ENCODE results near the gene BORCS6. TPM values are rescaled to one million over a fixed set of nuclear protein-coding genes. Genes with fewer than 3 reads are reported as not detected.
A peak's percentile ranks its signal among the peaks of the same experiment; 100 is the strongest.

BORCS6 gene
- total RNA-seq (2022) = 3.7 and 3.9 TPM in 2 replicates
- percentile 31 among the genes with signal in this experiment for Bru-seq, nascent RNA
- percentile 34 among the genes with signal in this experiment for BruChase-seq, experiment 1, labeled RNA remaining after a 6-hour chase
- BruChase-seq, experiment 2, labeled RNA remaining after a 2-hour chase = percentile 47 among the genes with signal in this experiment
- long read RNA-seq, transcript BORCS6-201 (1 exons, 2,575 nt) = major isoform, 8 of 8 reads
- long read RNA-seq, partial matches to known transcripts = 0 of 8 reads
- long read RNA-seq, other reads (novel, unspliced or antisense) = 0 of 8 reads

GRCh38 chr17:8189711-8190477 is at the start of gene BORCS6:
TSS of gene BORCS6 (minus strand) at chr17:8190180. CDS start at chr17:8190140, 40 bp downstream.
- Mint-ChIP-seq H3K4me3 (ENCODE audit: low read depth, unreplicated experiment) (no peak within 1 kb of the TSS), H3K36me3 (ENCODE audit: insufficient read depth, unreplicated experiment) (peaks cover 21% of the 10 kb centered on the region), H3K27me3 (ENCODE audit: unreplicated experiment) (no peaks in the 10 kb centered on the region), H3K4me1 (ENCODE audit: low read depth, unreplicated experiment) (no peaks in the 10 kb centered on the region), H3K27ac (ENCODE audit: unreplicated experiment) (peak within 1 kb of the TSS; percentile 81), H3K9me3 (ENCODE audit: low read depth, unreplicated experiment) (no peaks in the 10 kb centered on the region)
- no peak for TF ChIP-seq CTCF (IDR thresholded peaks at IDR 0.05; ENCODE audit: unreplicated experiment)
- DNase-seq = peak; percentile 90
- intact Hi-C loops (cut with micrococcal nuclease; ENCODE audit: unreplicated experiment) = loop anchor here (5.0 kb wide), 1 partner anchor 53 kb away; no protein-coding TSS in a partner anchor
- CTCF ChIA-PET = interaction anchor here (0.6 to 0.9 kb wide), 6 partner anchors 20 to 71 kb away, joined by 3 to 6 read pairs (median 3); partner anchors contain the start of gene AURKB
- BruUV-seq (replicated peaks) = TSS peak; percentile 51

- TF ChIP-seq CTCF (IDR thresholded peaks at IDR 0.05; ENCODE audit: unreplicated experiment) = no peak
- H3K9me3 Mint-ChIP-seq (ENCODE audit: low read depth, unreplicated experiment) = no peaks in the 10 kb centered on the region
- H3K4me3 Mint-ChIP-seq (ENCODE audit: low read depth, unreplicated experiment) = no peak overlapping the region
- H3K36me3 Mint-ChIP-seq (ENCODE audit: insufficient read depth, unreplicated experiment) = peaks cover 5% of the 10 kb centered on the region
- no peaks in the 10 kb centered on the region for H3K4me1 Mint-ChIP-seq (ENCODE audit: low read depth, unreplicated experiment)
- CTCF ChIA-PET = no interaction called here
- no TSS peak for BruUV-seq (replicated peaks)
- DNase-seq = no peak
- no peak overlapping the region for H3K27ac Mint-ChIP-seq (ENCODE audit: unreplicated experiment)
- H3K27me3 Mint-ChIP-seq (ENCODE audit: unreplicated experiment) = no peaks in the 10 kb centered on the region
- intact Hi-C loops (cut with micrococcal nuclease; ENCODE audit: unreplicated experiment) = no loop called here
Observed at GRCh38 chr17:8237886-8238285, 47.9 kb upstream of the BORCS6 start.

GRCh38 chr17:8237175-8237574 is 47.2 kb upstream of the BORCS6 start:
- H3K36me3 Mint-ChIP-seq (ENCODE audit: insufficient read depth, unreplicated experiment) = peaks cover 5% of the 10 kb centered on the region
- no TSS peak for BruUV-seq (replicated peaks)

GRCh38 chr17:8235676-8236075 is 45.7 kb upstream of the BORCS6 start:
- H3K4me1 Mint-ChIP-seq (ENCODE audit: low read depth, unreplicated experiment) = no peaks in the 10 kb centered on the region
- no peaks in the 10 kb centered on the region for H3K27me3 Mint-ChIP-seq (ENCODE audit: unreplicated experiment)
- TF ChIP-seq CTCF (IDR thresholded peaks at IDR 0.05; ENCODE audit: unreplicated experiment) = no peak
- H3K36me3 Mint-ChIP-seq (ENCODE audit: insufficient read depth, unreplicated experiment) = peaks cover 5% of the 10 kb centered on the region
- DNase-seq = no peak
- intact Hi-C loops (cut with micrococcal nuclease; ENCODE audit: unreplicated experiment) = no loop called here
- H3K9me3 Mint-ChIP-seq (ENCODE audit: low read depth, unreplicated experiment) = no peaks in the 10 kb centered on the region
- CTCF ChIA-PET = no interaction called here
- no peak overlapping the region for H3K27ac Mint-ChIP-seq (ENCODE audit: unreplicated experiment)
- BruUV-seq (replicated peaks) = no TSS peak
- H3K4me3 Mint-ChIP-seq (ENCODE audit: low read depth, unreplicated experiment) = no peak overlapping the region

More at GRCh38 chr17:8237175-8237574, 47.2 kb upstream of the BORCS6 start:
- intact Hi-C loops (cut with micrococcal nuclease; ENCODE audit: unreplicated experiment) = no loop called here
- Mint-ChIP-seq H3K4me1 (ENCODE audit: low read depth, unreplicated experiment) (no peaks in the 10 kb centered on the region), H3K4me3 (ENCODE audit: low read depth, unreplicated experiment) (no peak overlapping the region), H3K27ac (ENCODE audit: unreplicated experiment) (no peak overlapping the region), H3K9me3 (ENCODE audit: low read depth, unreplicated experiment) (no peaks in the 10 kb centered on the region), H3K27me3 (ENCODE audit: unreplicated experiment) (no peaks in the 10 kb centered on the region)
- no peak for TF ChIP-seq CTCF (IDR thresholded peaks at IDR 0.05; ENCODE audit: unreplicated experiment)
- CTCF ChIA-PET = no interaction called here
- DNase-seq = no peak

Data from Calu3 (cell line).